AG04449 (cell line): ENCODE measurements around the gene USH2A.

Experiments used
- CTCF ChIA-PET: fragments of 350-600 bp; formaldehyde crosslinking; extraction: SDS; loops from one replicate; lab custom pipeline; 2021; ENCODE audit warnings: antibody characterized with exemption; lab: Yijun Ruan, JAX
- POLR2A ChIA-PET: fragments of 400-600, 350-600 bp; formaldehyde crosslinking; extraction: SDS; loops from one replicate; lab custom pipeline; 2020; ENCODE audit warnings: antibody characterized with exemption, inconsistent platforms; lab: Yijun Ruan, JAX
- DNase-seq: peaks from one replicate; pipeline ENCODE4 v3.0.0-alpha.2; 2010; ENCODE audit warnings: low read depth, low spot score
- H3K4me3 ChIP-seq: 2 replicates; pipeline ENCODE4 v1.5.1; 2011; ENCODE audit warnings: low read depth, mild to moderate bottlenecking, control low read depth, low read length
- CTCF ChIP-seq: IDR thresholded peaks from one replicate; pipeline ENCODE4 v1.5.1; 2011; ENCODE audit warnings: mild to moderate bottlenecking, moderate library complexity, low read length, control low read depth, inconsistent platforms; ENCODE audit not compliant: insufficient read depth; ENCODE audit errors: missing control alignments

USH2A gene

GRCh38 chr1:216073793-216074595 is 349.3 kb downstream of the USH2A start:
- ChIA-PET POLR2A (no interaction called here), CTCF (interaction anchor here (1.1 kb wide), 1 partner anchor 12 kb away, joined by 3 read pairs; no protein-coding TSS in a partner anchor)
- H3K4me3 ChIP-seq: no peak overlapping the region
- no peak for TF ChIP-seq CTCF
- DNase-seq: no peak

GRCh38 chr1:216071262-216071661 is 352.0 kb downstream of the USH2A start:
- ChIA-PET POLR2A (no interaction called here), CTCF (interaction anchor here (1.1 kb wide), 1 partner anchor 10 kb away, joined by 3 read pairs; no protein-coding TSS in a partner anchor)
- no peak for DNase-seq
- TF ChIP-seq CTCF: no peak
- no peak overlapping the region for H3K4me3 ChIP-seq

- ChIA-PET POLR2A (no interaction called here), CTCF (no interaction called here)
- no peak for DNase-seq
- no peak overlapping the region for H3K4me3 ChIP-seq
- no peak for TF ChIP-seq CTCF
Observed at GRCh38 chr1:216064643-216065042, 358.6 kb downstream of the USH2A start.

- no peak for DNase-seq
- POLR2A ChIA-PET: no interaction called here
- CTCF ChIA-PET: no interaction called here
- no peak overlapping the region for H3K4me3 ChIP-seq
- no peak for TF ChIP-seq CTCF
Observed at GRCh38 chr1:216057947-216058346, 365.3 kb downstream of the USH2A start.

- H3K4me3 ChIP-seq: no peak overlapping the region
- no peak for TF ChIP-seq CTCF
- no peak for DNase-seq
- ChIA-PET CTCF (no interaction called here), POLR2A (interaction anchor here (0.6 kb wide), 1 partner anchor 82 kb away, joined by 3 read pairs; no protein-coding TSS in a partner anchor)
Observed at GRCh38 chr1:216057063-216057462, 366.2 kb downstream of the USH2A start.

- ChIA-PET CTCF (no interaction called here), POLR2A (no interaction called here)
- H3K4me3 ChIP-seq: no peak overlapping the region
- no peak for DNase-seq
- no peak for TF ChIP-seq CTCF
Observed at GRCh38 chr1:216055004-216055403, 368.2 kb downstream of the USH2A start.
